GM12801 (cell line): ENCODE data around the gene ANKRD22.

Experiments
- TF ChIP-seq, protein P1 (sequence below): IDR thresholded peaks from one replicate; pipeline ENCODE4 v1.5.1; 2011; ENCODE audit warnings: control low read depth; ENCODE audit not compliant: insufficient read length; ENCODE audit errors: extremely low read depth

The ANKRD22 gene

GRCh38 chr10:88851706-88852105 is at the start of gene ANKRD22:
Gene ANKRD22 (minus strand): TSS chr10:88851844. CDS start chr10:88851607, 237 bp downstream.
- TF ChIP-seq, protein P1, sequence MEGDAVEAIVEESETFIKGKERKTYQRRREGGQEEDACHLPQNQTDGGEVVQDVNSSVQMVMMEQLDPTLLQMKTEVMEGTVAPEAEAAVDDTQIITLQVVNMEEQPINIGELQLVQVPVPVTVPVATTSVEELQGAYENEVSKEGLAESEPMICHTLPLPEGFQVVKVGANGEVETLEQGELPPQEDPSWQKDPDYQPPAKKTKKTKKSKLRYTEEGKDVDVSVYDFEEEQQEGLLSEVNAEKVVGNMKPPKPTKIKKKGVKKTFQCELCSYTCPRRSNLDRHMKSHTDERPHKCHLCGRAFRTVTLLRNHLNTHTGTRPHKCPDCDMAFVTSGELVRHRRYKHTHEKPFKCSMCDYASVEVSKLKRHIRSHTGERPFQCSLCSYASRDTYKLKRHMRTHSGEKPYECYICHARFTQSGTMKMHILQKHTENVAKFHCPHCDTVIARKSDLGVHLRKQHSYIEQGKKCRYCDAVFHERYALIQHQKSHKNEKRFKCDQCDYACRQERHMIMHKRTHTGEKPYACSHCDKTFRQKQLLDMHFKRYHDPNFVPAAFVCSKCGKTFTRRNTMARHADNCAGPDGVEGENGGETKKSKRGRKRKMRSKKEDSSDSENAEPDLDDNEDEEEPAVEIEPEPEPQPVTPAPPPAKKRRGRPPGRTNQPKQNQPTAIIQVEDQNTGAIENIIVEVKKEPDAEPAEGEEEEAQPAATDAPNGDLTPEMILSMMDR = no peak

DNA sequence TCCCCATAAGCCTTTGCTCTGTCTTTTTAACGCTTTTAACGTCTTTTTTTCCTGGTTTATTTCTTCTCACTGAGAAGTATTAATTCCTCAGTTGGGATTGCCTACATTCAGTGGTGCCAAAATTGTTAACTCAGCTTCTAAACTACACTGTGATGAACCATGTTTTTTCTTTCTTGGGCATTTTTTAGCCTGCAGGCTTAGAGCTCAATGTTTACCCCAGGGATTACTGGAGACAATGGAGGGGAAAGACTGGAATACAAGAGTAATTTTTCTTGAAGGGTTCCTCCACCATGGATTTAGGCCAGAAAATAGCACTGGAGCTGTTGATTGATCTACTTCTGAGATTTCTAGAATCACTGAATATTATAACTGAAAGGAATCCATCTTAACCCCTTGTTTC is 48.2 kb upstream of the ANKRD22 start:
- TF ChIP-seq, protein P1 = no peak

DNA sequence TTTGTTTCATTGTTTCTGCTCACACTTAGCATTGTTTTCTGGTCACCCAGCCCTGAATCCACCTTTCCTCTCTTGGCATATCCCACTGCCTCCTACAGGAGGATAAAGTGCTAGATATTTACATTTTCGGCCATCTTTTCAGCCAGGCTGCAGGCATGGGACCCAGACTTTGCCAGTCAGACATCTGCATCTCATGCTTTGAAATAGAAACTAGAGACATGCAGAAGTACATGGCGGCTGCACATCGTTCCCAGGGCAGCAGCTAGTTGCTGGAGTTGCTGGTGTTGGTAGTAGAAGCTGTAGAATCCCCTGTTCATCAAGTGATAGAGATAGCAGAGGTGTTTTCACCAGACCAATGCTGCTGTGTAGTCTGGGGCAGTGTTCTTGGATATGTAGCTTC is 47.1 kb upstream of the ANKRD22 start:
- TF ChIP-seq, protein P1 = no peak

DNA sequence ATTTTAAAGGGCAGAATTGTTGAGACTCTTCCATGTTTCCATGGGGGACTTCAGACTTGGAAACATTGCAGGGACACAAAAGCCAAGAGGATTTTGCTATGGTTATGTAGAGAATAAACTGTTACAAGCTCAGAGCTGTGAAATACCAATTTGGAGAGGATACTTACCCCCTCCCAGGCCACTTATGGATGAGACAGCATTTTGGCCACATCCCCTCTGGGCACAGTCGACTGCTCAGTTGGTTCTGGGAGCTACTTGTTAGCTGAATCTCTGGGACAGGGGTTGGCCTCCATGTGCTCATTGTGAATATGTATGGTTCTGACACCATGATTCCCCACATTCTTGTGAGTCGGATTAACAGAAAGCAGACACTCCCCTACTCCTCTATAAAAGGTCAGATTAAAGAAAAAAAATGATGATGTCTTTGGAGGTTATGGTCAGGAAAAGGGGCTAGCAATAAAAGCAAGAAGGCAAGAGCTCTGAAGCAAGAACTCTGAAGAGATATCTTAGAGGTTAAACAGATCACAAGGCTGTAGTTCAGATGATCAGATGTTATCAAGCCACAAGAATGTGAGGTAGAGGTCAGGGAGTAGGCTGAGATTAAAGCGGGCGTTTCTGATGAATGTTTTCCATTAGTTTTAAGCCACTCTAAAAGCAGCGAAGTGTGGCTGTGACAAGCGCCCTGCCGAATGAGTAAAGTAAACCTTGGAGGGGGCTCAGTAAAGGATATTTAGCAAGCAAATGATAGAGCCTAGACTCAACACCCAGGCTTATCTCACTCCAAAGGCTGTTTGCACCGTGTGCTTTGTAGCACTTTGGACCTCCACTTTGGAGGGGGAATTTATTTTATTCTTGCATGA is 45.6 kb upstream of the ANKRD22 start:
- TF ChIP-seq, protein P1 = no peak

- TF ChIP-seq, protein P1 = no peak
These were observed 44.8 kb upstream of the ANKRD22 start for GRCh38 chr10:88896372-88896993.

DNA sequence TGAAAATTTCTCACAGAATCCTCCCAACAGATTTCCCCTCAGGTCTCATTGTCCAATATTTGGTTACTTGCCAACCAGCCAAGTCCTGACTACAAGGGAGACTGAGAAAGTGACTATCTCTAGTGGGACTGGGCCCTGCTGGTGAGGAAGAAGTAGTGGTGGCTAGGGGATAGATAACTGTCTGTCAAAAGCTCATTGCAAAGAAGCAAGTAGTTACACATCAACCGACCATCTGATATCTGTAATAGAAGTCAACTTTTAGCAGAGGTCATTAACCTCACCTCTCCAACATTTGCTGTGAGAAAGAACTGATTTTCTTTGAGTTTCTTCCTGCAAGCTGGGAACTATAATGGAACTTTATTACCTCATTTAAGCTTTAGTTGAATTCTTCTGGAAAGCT is 43.6 kb upstream of the ANKRD22 start:
- TF ChIP-seq, protein P1 = no peak

- TF ChIP-seq, protein P1 = no peak
These were observed 42.0 kb upstream of the ANKRD22 start for GRCh38 chr10:88893611-88894010.
